ENCODE measurements around the gene RGS6.

The RGS6 gene

GRCh38 chr14:72292689-72293024 is 360.4 kb downstream of the RGS6 start:
- H3K27ac ChIP-seq, result no peak overlapping the region
- TF ChIP-seq CTCF (conservative IDR thresholded peaks at IDR 0.05) (peak; percentile 61), ZFX (IDR thresholded peaks at IDR 0.05) (no peak)

DNA sequence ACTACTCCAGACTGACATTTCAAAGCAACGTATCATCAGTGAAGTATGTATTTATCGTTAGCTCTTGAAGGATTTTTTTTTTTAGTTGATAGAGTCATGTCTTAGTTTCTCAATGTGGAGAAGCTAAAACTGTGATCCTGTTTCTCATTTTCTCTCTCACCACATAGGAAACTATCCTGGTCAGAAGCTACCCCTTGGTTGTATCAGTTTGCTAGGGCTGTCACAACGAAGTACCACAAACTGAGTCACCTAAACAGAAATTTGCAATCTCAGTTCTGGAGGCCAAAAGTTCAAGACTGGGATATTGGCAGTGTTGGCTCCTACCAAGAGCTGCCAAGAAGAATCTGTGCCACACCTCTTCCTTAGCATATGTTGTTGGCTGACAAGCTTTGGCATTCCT is 369.1 kb downstream of the RGS6 start:
- H3K27ac ChIP-seq, result no peak overlapping the region
- TF ChIP-seq ZFX (IDR thresholded peaks at IDR 0.05), result no peak
- no peak for TF ChIP-seq CTCF (conservative IDR thresholded peaks at IDR 0.05)

DNA sequence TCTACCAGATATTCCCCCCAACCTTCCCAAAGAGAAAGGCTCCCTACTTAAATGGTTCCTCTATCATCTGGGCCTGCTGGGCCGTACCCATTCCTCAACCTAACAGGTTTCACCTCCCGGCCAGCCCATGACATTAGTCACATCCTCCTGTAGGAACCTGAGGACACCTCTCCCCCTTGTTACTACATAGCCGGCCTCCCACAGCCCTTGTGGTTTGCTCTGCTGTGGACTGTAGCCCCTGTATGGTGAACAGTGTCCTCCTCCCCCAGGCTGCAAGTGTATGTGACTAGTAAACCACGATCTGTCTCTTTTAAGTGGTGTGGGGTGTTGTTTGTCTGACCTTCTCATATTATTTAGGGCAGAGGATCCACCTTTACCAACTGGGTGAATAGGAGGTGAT is 371.7 kb downstream of the RGS6 start:
- TF ChIP-seq ZFX (IDR thresholded peaks at IDR 0.05), result no peak
- TF ChIP-seq CTCF (conservative IDR thresholded peaks at IDR 0.05), result no peak
- H3K27ac ChIP-seq, result no peak overlapping the region

GRCh38 chr14:72305561-72305960 is 373.3 kb downstream of the RGS6 start:
- H3K27ac ChIP-seq, result no peak overlapping the region
- TF ChIP-seq ZFX (IDR thresholded peaks at IDR 0.05) (no peak), CTCF (conservative IDR thresholded peaks at IDR 0.05) (no peak)

GRCh38 chr14:72308967-72309485 is 376.8 kb downstream of the RGS6 start:
- no peak overlapping the region for H3K27ac ChIP-seq
- no peak for TF ChIP-seq ZFX (IDR thresholded peaks at IDR 0.05)
- no peak for TF ChIP-seq CTCF (conservative IDR thresholded peaks at IDR 0.05)

DNA sequence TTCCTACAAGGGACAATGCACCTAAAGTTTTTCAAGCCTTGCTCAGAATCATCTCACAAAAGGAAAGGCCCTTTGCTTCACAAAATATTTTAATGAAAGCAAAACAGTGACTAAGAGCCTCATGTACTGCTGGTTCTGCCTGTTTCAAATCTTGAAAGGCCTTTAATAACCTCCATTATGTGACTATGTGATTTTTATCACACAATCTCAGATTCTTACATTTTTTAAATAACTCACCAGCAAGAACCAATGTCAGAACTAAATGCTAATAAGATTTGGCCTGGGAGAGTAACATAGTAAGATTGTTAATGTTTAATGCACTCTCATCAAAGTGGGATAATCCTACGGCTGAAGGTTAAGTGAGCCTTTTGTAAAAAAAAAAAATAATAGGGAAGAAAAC is 378.9 kb downstream of the RGS6 start:
- no peak for TF ChIP-seq CTCF (conservative IDR thresholded peaks at IDR 0.05)
- no peak for TF ChIP-seq ZFX (IDR thresholded peaks at IDR 0.05)
- no peak overlapping the region for H3K27ac ChIP-seq

GRCh38 chr14:72311516-72311915 is 379.3 kb downstream of the RGS6 start:
- TF ChIP-seq CTCF (conservative IDR thresholded peaks at IDR 0.05) (no peak), ZFX (IDR thresholded peaks at IDR 0.05) (no peak)
- H3K27ac ChIP-seq, result no peak overlapping the region
